Measurements from ENCODE around the gene CYBB.

Gene CYBB

DNA sequence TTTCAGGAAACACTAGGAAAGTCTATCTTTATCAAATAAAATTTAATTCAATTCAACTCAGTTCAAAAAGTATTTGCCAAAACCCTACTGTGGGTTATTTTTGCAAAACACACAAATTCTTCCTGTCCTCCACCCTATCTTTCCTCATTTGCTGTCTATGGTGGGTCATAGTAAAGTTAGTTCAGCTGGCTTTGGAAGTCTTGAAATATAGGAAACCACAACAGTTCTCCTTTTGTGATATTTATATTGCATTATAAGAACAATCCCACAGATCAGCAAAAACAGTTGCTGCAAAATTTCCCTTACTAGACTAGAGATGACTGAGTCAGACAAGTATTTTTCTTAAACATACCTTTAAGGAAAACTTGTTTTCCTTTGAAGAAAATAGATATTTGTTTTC, 22.2 kb downstream of the CYBB start:
- TF ChIP-seq ZFX (IDR thresholded peaks at IDR 0.05; ENCODE audit: borderline replicate concordance), result no peak
- TF ChIP-seq CTCF (IDR thresholded peaks at IDR 0.05), result no peak
- H3K27ac ChIP-seq, result no peak overlapping the region

GRCh38 chrX:37803057-37803456, 23.2 kb downstream of the CYBB start:
- TF ChIP-seq CTCF (IDR thresholded peaks at IDR 0.05), result no peak
- no peak for TF ChIP-seq ZFX (IDR thresholded peaks at IDR 0.05; ENCODE audit: borderline replicate concordance)
- H3K27ac ChIP-seq, result no peak overlapping the region

GRCh38 chrX:37809970-37810369, 30.1 kb downstream of the CYBB start:
- no peak overlapping the region for H3K27ac ChIP-seq
- TF ChIP-seq CTCF (IDR thresholded peaks at IDR 0.05), result no peak
- TF ChIP-seq ZFX (IDR thresholded peaks at IDR 0.05; ENCODE audit: borderline replicate concordance), result no peak

- TF ChIP-seq CTCF (IDR thresholded peaks at IDR 0.05) (no peak), ZFX (IDR thresholded peaks at IDR 0.05; ENCODE audit: borderline replicate concordance) (no peak)
- no peak overlapping the region for H3K27ac ChIP-seq
Observed at GRCh38 chrX:37812110-37812509, 32.3 kb downstream of the CYBB start.

DNA sequence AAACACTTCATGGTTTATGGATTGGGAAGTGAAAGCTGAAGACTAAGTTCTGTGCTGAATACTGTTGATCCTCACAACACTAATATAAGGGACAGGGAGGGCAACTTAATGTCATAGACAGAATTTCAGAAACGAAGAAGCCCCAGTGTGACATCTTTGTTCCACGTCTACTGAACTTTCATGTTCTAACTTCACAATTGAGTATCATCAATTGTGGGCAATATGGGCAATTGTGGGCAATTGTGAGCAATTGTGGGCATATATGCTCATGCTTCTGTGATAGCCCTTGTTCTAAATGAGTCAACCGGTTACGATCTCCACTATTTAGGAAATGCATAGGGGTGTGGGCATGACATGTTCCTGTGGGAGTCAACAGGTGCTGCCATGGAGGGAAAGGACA, 33.7 kb downstream of the CYBB start:
- TF ChIP-seq ZFX (IDR thresholded peaks at IDR 0.05; ENCODE audit: borderline replicate concordance) (no peak), CTCF (IDR thresholded peaks at IDR 0.05) (no peak)
- no peak overlapping the region for H3K27ac ChIP-seq

DNA sequence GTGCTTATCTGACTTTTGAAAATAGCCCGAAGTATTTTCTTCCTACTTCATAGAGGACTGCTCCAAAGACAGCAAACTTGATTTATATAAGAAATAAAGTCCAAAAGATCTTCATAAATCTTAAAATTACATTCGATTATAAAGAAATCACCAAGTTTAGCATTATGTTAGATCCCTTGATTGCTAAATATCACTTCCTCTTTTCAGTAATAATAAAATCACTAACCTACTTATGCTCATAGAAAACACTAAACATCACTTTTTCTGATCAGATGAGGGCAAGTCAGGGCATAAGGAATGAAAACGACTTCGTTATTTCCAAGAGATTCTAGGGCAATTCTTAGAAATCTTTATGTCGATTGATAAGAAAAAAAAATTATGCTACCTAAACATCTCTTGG, 35.5 kb downstream of the CYBB start:
- H3K27ac ChIP-seq, result no peak overlapping the region
- no peak for TF ChIP-seq ZFX (IDR thresholded peaks at IDR 0.05; ENCODE audit: borderline replicate concordance)
- no peak for TF ChIP-seq CTCF (IDR thresholded peaks at IDR 0.05)

DNA sequence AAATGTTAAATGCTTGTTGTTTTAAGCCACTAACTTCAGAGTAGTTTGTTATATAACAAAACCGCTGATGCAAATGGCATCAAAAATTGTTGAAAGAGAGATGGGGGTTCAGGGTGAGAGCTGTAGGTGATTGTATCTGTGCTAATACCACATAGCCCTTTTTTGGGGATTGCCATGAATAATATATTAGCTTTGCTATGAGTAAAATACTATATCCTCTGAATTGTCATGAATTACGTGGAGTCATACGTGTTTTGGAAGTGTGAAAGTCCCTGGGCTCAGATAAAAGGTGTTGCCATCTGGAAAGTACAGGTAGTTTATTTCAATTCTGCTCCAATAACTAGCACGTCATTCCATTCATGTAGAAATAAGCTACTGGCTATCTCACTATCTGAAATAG, 36.9 kb downstream of the CYBB start:
- H3K27ac ChIP-seq, result no peak overlapping the region

More for the DNA sequence above, 36.9 kb downstream of the CYBB start:
- TF ChIP-seq ZFX (IDR thresholded peaks at IDR 0.05; ENCODE audit: borderline replicate concordance) (no peak), CTCF (IDR thresholded peaks at IDR 0.05) (no peak)
